Sigmoid colon (tissue), 7 donors: ENCODE data around the gene FRZB. TPM values are rescaled to one million over a fixed set of nuclear protein-coding genes. Genes with fewer than 3 reads are reported as not detected.

Source experiments
- DNase-seq: peaks from one replicate; pipeline ENCODE4 v3.0.0-alpha.2; 2019
- H3K27ac ChIP-seq, 4 donors: fragments of 200-600 bp; sonication (generic); one replicate each; pipeline ENCODE4 v1.5.1; 2016 to 2019; ENCODE audit warnings: mild to moderate bottlenecking in 1 of 4
- H3K27me3 ChIP-seq, 3 donors: fragments of 200-600 bp; sonication (generic); one replicate each; pipeline ENCODE4 v1.5.1; 2019; ENCODE audit warnings: mild to moderate bottlenecking in 1 of 3
- H3K36me3 ChIP-seq, 4 donors: fragments of 200-600 bp; sonication (generic); one replicate each; pipeline ENCODE4 v1.5.1; 2016 to 2019
- H3K4me1 ChIP-seq, 4 donors: fragments of 200-600 bp; sonication (generic); one replicate each; pipeline ENCODE4 v1.5.1; 2017 to 2019
- H3K4me3 ChIP-seq, 4 donors: fragments of 200-600 bp; sonication (generic); one replicate each; pipeline ENCODE4 v1.5.1; 2017 to 2019; ENCODE audit warnings: mild to moderate bottlenecking in 2 of 4, moderate library complexity in 1 of 4
- H3K9me3 ChIP-seq, 4 donors: fragments of 200-600 bp in 3 of 4; sonication (generic) in 3 of 4; one replicate each; pipeline versions ENCODE4 v1.5.1 to v1.6.1; 2013 to 2019
- CTCF ChIP-seq, 4 experiments: fragments of 450-650 bp in 3 of 4; fragments of 200-600 bp in 1 of 4; IDR thresholded peaks; one replicate each; pipeline ENCODE4 v1.5.1; 2016 to 2019; ENCODE audit warnings: antibody characterized with exemption in 4 of 4, mild to moderate bottlenecking in 3 of 4, moderate library complexity in 2 of 4
- EP300 ChIP-seq, 4 donors: sonication (generic); formaldehyde crosslinking; IDR thresholded peaks; one replicate each; pipeline ENCODE4 v1.6.1; 2017; ENCODE audit warnings: antibody characterized with exemption in 4 of 4
- POLR2A ChIP-seq, 2 donors: fragments of 450-650 bp; IDR thresholded peaks; one replicate each; pipeline ENCODE4 v1.6.1; 2016; ENCODE audit warnings: antibody characterized with exemption in 2 of 2, mild to moderate bottlenecking in 2 of 2, moderate library complexity in 2 of 2
- POLR2AphosphoS5 ChIP-seq, 4 donors: sonication (generic); formaldehyde crosslinking; IDR thresholded peaks; one replicate each; pipeline ENCODE4 v1.6.1; 2017; ENCODE audit warnings: antibody characterized with exemption in 4 of 4
- WGBS, 2 donors: extraction: QIAGEN DNeasy Blood & Tissue Kit; methylation state at CpG; one replicate each; pipeline ENCODE4 v1.1.7; 2013; 5-methylcytosine and 5-hydroxymethylcytosine counted together
- intact Hi-C: fragments of 100-400 bp; cut with DNase I; formaldehyde crosslinking; loops from one replicate; pipeline ENCODE4 v1.15.1; 2023
- polyA plus RNA-seq, 3 donors: library from polyadenylated mRNA; stranded (reverse); fragments of 200-250 nt; gene quantifications; one replicate each; pipeline ENCODE4 v1.2.3, GENCODE V29; 2013
- small RNA-seq, 3 donors: library from RNA; depleted of rRNA; stranded (forward); fragments of <200 nt; gene quantifications; one replicate each; pipeline ENCODE3, GENCODE V24; 2016
- total RNA-seq, 4 donors: library from RNA; depleted of rRNA; stranded (reverse); fragments of >200 nt; gene quantifications; one replicate each; pipeline ENCODE4 v1.1.0, GENCODE V29; 2016
- donor health status: healthy with polysubstance abuse.
- donor health status: Bipolar disorder and iron deficiency.
- donor health status: healthy.

Gene FRZB
- total and polyA plus RNA-seq, 7 donors: 3.7 to 14.7 (median 8.2) TPM

DNA sequence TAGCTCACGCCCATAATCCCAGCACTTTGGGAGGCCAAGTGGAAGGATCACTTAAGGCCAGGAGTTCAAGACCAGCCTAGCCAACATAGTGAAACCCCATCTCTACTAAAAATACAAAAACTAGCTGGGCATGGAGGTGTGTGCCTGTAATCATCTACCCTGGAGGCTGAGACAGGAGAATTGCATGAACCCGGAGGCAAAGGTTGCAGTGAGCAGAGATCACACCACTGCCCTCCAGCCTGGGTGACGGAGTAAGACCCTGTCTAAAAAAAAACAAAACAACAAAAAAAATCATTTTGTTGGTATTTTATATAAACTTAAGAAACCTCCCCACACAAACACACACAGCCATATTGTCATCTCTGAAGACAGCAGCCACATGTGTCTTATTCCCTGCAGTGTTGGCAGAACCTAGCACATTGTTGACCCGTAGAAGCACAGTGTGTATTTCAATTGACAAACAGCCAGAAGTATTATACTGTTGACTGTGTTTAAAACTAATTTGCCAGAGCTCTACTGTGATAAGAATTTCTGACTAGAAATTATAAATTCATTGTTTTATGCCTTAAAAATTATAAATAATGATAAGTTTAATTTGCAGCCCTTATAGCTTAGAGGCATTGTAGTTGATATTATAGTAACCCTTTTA is 82.3 kb downstream of the FRZB start:
- Histone ChIP-seq H3K4me1 (no peaks in the 10 kb centered on the region), H3K27ac (no peak overlapping the region), H3K27me3 (no peaks in the 10 kb centered on the region), H3K4me3 (no peak overlapping the region), H3K9me3 (no peaks in the 10 kb centered on the region), H3K36me3 (peaks cover 0 to 5% (median 0%) of the 10 kb centered on the region in 4 donors)
- 92 to 95% methylated on average over 4 of the region's 4 CpGs for WGBS, 2 donors
- intact Hi-C loops: loop anchor here (2.0 kb wide), 1 partner anchor 195 kb away; no protein-coding TSS in a partner anchor
- no peak for TF ChIP-seq EP300 (IDR thresholded peaks at IDR 0.05)
- no peak for TF ChIP-seq CTCF (IDR thresholded peaks at IDR 0.05)
- no peak for TF ChIP-seq POLR2AphosphoS5 (IDR thresholded peaks at IDR 0.05)
- TF ChIP-seq POLR2A (IDR thresholded peaks at IDR 0.05): no peak
- DNase-seq: no peak

Small RNA genes lying within 50 kb of the gene (small RNA-seq; reads per million reads assigned to genes)
- gene RF00019 (0 reads per million in 3 donors), gene RNU6-1122P (0 reads per million in 3 donors)

Other genes starting within 250 kb of the FRZB start
- gene DNAJC10, start 150.4 kb downstream of the FRZB start, total RNA-seq: 10 to 100 TPM; 44.3 to 50.1 (median 47.8) TPM
- gene DNAJC10, start 150.4 kb downstream of the FRZB start, polyA plus RNA-seq: 10 to 100 TPM in 2 of 3 donors, 1 to 10 TPM in 1; 9.0 to 25.1 (median 12.5) TPM
- gene NCKAP1, start 171.8 kb upstream of the FRZB start, total RNA-seq: 100 to 1,000 TPM; 160 to 206 (median 181) TPM
- 10 to 100 TPM; 39.6 to 53.6 (median 40.8) TPM for gene NCKAP1, start 171.8 kb upstream of the FRZB start, polyA plus RNA-seq
- gene DUSP19, start 212.1 kb upstream of the FRZB start, total RNA-seq: 1 to 10 TPM; 4.2 to 7.2 (median 6.0) TPM
- 1 to 10 TPM in 2 of 3 donors, under 1 TPM in 1; 0.69 to 1.2 (median 1.1) TPM for gene DUSP19, start 212.1 kb upstream of the FRZB start, polyA plus RNA-seq